ENCODE measurements around the gene PPP3CA. TPM values are rescaled to one million over a fixed set of nuclear protein-coding genes. Genes with fewer than 3 reads are reported as not detected.
"Not testable (repeated sequence)": the region's sequence is repeated elsewhere in the genome, so short reads cannot be mapped to it uniquely, and the experiment has no call there.

The PPP3CA gene
- total RNA-seq, 1 donor from 2014 or later: 48.0 TPM

GRCh38 chr4:101101072-101101471 is 246.3 kb downstream of the PPP3CA start:
- peaks cover 34% of the 10 kb centered on the region for H3K4me1 ChIP-seq
- intact Hi-C loops (cut with DNase I): no loop called here
- no peaks in the 10 kb centered on the region for H3K27me3 ChIP-seq
- H3K9me3 ChIP-seq: no peaks in the 10 kb centered on the region
- H3K36me3 ChIP-seq: no peaks in the 10 kb centered on the region
- H3K27ac ChIP-seq: no peak overlapping the region
- H3K4me3 ChIP-seq: no peak overlapping the region
- no peak for TF ChIP-seq CTCF (IDR thresholded peaks at IDR 0.05)
- no peak for DNase-seq
- no peak for ATAC-seq

GRCh38 chr4:101098666-101099400 is 248.5 kb downstream of the PPP3CA start:
- ATAC-seq (no peak), DNase-seq (no peak)
- H3K36me3 ChIP-seq: peaks cover 3% of the 10 kb centered on the region
- no peak for TF ChIP-seq CTCF (IDR thresholded peaks at IDR 0.05)
- no peaks in the 10 kb centered on the region for H3K27me3 ChIP-seq
- no peaks in the 10 kb centered on the region for H3K9me3 ChIP-seq
- H3K27ac ChIP-seq: no peak overlapping the region
- peaks cover 24% of the 10 kb centered on the region for H3K4me1 ChIP-seq
- intact Hi-C loops (cut with DNase I): no loop called here
- no peak overlapping the region for H3K4me3 ChIP-seq

- intact Hi-C loops (cut with DNase I); H3K9me3 ChIP-seq; H3K4me3 ChIP-seq; DNase-seq; H3K27ac ChIP-seq; H3K4me1 ChIP-seq; ATAC-seq; H3K27me3 ChIP-seq: not testable (repeated sequence)
- H3K36me3 ChIP-seq: peaks cover 11% of the 10 kb centered on the region
These were observed 254.7 kb downstream of the PPP3CA start for GRCh38 chr4:101092609-101093008.

- Histone ChIP-seq H3K27ac (no peak overlapping the region), H3K27me3 (no peaks in the 10 kb centered on the region), H3K36me3 (peaks cover 11% of the 10 kb centered on the region), H3K9me3 (no peaks in the 10 kb centered on the region), H3K4me1 (no peaks in the 10 kb centered on the region), H3K4me3 (no peak overlapping the region)
- no peak for TF ChIP-seq CTCF (IDR thresholded peaks at IDR 0.05)
- ATAC-seq (no peak), DNase-seq (no peak)
- intact Hi-C loops (cut with DNase I): no loop called here
These were observed 258.2 kb downstream of the PPP3CA start for GRCh38 chr4:101089168-101089567.

GRCh38 chr4:101086801-101087586 is 260.3 kb downstream of the PPP3CA start:
- TF ChIP-seq CTCF (IDR thresholded peaks at IDR 0.05): no peak
- H3K36me3 ChIP-seq: peaks cover 6% of the 10 kb centered on the region

GRCh38 chr4:101083131-101083530 is 264.2 kb downstream of the PPP3CA start:
- no peaks in the 10 kb centered on the region for H3K9me3 ChIP-seq
- intact Hi-C loops (cut with DNase I): no loop called here
- peaks cover 6% of the 10 kb centered on the region for H3K36me3 ChIP-seq
- DNase-seq: no peak
- H3K4me3 ChIP-seq: no peak overlapping the region
- H3K4me1 ChIP-seq: no peaks in the 10 kb centered on the region
- H3K27ac ChIP-seq: no peak overlapping the region
- no peaks in the 10 kb centered on the region for H3K27me3 ChIP-seq
- ATAC-seq: no peak
- no peak for TF ChIP-seq CTCF (IDR thresholded peaks at IDR 0.05)

More at GRCh38 chr4:101086801-101087586, 260.3 kb downstream of the PPP3CA start:
- intact Hi-C loops (cut with DNase I): no loop called here
- Histone ChIP-seq H3K4me1 (no peaks in the 10 kb centered on the region), H3K9me3 (no peaks in the 10 kb centered on the region), H3K27me3 (no peaks in the 10 kb centered on the region), H3K4me3 (no peak overlapping the region), H3K27ac (no peak overlapping the region)
- DNase-seq (no peak), ATAC-seq (no peak)
